ENCODE measurements around the gene MIB2. TPM values are rescaled to one million over a fixed set of nuclear protein-coding genes. Genes with fewer than 3 reads are reported as not detected.

Gene MIB2
- total RNA-seq, 3 donors from 2014 or later (not counting 1 experiment from before 2014, with no cell fraction given) = 44.9 to 54.1 (median 46.0) TPM

DNA sequence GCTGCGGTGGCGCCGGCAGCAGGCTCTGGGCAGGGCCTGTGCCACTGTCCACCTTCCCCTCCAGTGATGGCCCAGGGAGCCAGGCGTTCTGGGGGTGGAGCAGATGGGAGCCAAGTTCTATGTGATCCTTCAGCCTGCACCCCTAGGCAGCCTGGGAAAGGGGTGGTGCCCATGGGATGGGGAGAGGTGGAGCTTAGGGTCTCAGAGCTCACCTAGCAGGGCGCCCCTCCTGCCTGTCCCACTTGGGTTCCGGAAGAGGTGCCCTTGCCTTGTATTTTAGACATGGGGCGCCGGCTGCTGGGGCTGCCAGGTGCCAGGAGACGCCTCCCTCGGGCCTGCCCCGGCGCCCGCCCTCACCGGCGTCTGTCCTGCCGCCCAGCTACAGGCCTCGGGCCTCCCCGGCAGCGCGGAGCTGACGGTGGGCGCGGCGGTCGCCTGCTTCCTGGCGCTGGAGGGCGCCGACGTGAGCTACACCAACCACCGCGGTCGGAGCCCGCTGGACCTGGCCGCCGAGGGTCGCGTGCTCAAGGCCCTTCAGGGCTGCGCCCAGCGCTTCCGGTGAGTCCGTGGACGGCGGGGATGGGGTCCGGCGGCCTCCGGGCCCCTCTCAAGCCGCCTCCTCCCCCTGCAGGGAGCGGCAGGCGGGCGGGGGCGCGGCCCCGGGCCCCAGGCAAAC, 13.6 kb downstream of the MIB2 start:
- intact Hi-C loops (cut with micrococcal nuclease) = no loop called here
- Histone ChIP-seq H3K27me3 (ENCODE audit: control insufficient read depth, insufficient read depth, low read length) (no peaks in the 10 kb centered on the region), H3K27ac (ENCODE audit: low read length) (peak overlapping the region; percentile 49), H3K4me1 (ENCODE audit: control insufficient read depth, insufficient read depth, low read length) (peaks cover 56% of the 10 kb centered on the region), H3K4me3 (ENCODE audit: low read length) (peak overlapping the region; percentile 42), H3K9me3 (ENCODE audit: control insufficient read depth, insufficient read depth, low read length) (no peaks in the 10 kb centered on the region), H3K36me3 (ENCODE audit: control insufficient read depth, insufficient read depth, low read length) (no peaks in the 10 kb centered on the region)
- no peaks in the 10 kb centered on the region for H3K36me3 Mint-ChIP-seq
- H3K4me3 Mint-ChIP-seq = peak overlapping the region; percentile 72
- ATAC-seq (no peak), DNase-seq (peak; percentile 55 to 67)
- H3K27me3 Mint-ChIP-seq (ENCODE audit: low read depth in 2 of 2) = no peaks in the 10 kb centered on the region
- H3K4me1 Mint-ChIP-seq = peaks cover 5 to 30% of the 10 kb centered on the region in 2 donors
- H3K9me3 Mint-ChIP-seq = no peaks in the 10 kb centered on the region
- peak overlapping the region; percentile 48 to 96 for H3K27ac Mint-ChIP-seq
- 15% methylated on average over 53 of the region's 53 CpGs for WGBS (ENCODE audit: insufficient coverage)
- TF ChIP-seq, protein P1, sequence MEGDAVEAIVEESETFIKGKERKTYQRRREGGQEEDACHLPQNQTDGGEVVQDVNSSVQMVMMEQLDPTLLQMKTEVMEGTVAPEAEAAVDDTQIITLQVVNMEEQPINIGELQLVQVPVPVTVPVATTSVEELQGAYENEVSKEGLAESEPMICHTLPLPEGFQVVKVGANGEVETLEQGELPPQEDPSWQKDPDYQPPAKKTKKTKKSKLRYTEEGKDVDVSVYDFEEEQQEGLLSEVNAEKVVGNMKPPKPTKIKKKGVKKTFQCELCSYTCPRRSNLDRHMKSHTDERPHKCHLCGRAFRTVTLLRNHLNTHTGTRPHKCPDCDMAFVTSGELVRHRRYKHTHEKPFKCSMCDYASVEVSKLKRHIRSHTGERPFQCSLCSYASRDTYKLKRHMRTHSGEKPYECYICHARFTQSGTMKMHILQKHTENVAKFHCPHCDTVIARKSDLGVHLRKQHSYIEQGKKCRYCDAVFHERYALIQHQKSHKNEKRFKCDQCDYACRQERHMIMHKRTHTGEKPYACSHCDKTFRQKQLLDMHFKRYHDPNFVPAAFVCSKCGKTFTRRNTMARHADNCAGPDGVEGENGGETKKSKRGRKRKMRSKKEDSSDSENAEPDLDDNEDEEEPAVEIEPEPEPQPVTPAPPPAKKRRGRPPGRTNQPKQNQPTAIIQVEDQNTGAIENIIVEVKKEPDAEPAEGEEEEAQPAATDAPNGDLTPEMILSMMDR (IDR thresholded peaks at IDR 0.05) = no peak

DNA sequence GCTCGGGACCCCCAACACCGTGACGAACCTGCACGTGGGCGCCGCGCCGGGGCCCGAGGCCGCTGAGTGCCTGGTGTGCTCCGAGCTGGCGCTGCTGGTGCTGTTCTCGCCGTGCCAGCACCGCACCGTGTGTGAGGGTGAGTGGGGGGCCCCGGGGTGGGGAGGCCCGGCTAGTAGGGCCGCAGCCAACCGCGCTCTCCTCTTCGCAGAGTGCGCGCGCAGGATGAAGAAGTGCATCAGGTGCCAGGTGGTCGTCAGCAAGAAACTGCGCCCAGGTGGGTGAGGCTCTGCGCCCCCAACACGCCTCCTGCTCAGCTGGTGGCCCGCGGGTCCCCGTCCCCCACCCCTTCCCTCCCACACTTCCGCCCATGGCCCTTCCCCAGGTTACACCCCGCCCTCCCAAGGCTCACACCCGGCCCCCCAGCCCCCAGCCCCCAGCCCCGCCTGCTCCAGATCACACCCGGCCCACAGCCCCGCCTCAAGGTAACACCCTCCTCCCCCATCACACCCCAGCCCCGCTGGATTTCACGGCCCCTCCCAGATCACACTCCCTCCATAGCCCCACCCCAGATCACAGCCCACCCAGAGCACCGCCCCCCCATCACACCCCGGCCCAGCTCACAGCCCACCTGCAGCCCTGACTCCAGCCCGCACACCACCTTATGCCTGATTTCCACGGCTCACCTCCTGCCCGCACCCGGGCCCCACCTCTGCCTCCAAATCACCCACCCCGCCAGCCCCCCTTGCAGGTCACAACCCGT, 14.3 kb downstream of the MIB2 start:
- no peaks in the 10 kb centered on the region for H3K9me3 ChIP-seq (ENCODE audit: control insufficient read depth, insufficient read depth, low read length)
- ATAC-seq = peak; percentile 68 to 85 (median 70)
- H3K27me3 ChIP-seq (ENCODE audit: control insufficient read depth, insufficient read depth, low read length) = no peaks in the 10 kb centered on the region
- 12% methylated on average over 46 of the region's 48 CpGs for WGBS (ENCODE audit: insufficient coverage)
- H3K36me3 Mint-ChIP-seq = no peaks in the 10 kb centered on the region
- no peaks in the 10 kb centered on the region for H3K9me3 Mint-ChIP-seq
- peak overlapping the region; percentile 74 for H3K27ac ChIP-seq (ENCODE audit: low read length)
- intact Hi-C loops (cut with micrococcal nuclease) = no loop called here
- peak overlapping the region; percentile 93 to 96 for H3K27ac Mint-ChIP-seq
- no peaks in the 10 kb centered on the region for H3K27me3 Mint-ChIP-seq (ENCODE audit: low read depth in 2 of 2)
- TF ChIP-seq, protein P1 (IDR thresholded peaks at IDR 0.05) = no peak
- H3K4me3 Mint-ChIP-seq = peak overlapping the region; percentile 95
- H3K4me3 ChIP-seq (ENCODE audit: low read length) = peak overlapping the region; percentile 42
- H3K36me3 ChIP-seq (ENCODE audit: control insufficient read depth, insufficient read depth, low read length) = no peaks in the 10 kb centered on the region
- H3K4me1 Mint-ChIP-seq = peaks cover 5 to 28% of the 10 kb centered on the region in 2 donors
- DNase-seq = peak; percentile 85 to 90
- H3K4me1 ChIP-seq (ENCODE audit: control insufficient read depth, insufficient read depth, low read length) = peaks cover 50% of the 10 kb centered on the region

DNA sequence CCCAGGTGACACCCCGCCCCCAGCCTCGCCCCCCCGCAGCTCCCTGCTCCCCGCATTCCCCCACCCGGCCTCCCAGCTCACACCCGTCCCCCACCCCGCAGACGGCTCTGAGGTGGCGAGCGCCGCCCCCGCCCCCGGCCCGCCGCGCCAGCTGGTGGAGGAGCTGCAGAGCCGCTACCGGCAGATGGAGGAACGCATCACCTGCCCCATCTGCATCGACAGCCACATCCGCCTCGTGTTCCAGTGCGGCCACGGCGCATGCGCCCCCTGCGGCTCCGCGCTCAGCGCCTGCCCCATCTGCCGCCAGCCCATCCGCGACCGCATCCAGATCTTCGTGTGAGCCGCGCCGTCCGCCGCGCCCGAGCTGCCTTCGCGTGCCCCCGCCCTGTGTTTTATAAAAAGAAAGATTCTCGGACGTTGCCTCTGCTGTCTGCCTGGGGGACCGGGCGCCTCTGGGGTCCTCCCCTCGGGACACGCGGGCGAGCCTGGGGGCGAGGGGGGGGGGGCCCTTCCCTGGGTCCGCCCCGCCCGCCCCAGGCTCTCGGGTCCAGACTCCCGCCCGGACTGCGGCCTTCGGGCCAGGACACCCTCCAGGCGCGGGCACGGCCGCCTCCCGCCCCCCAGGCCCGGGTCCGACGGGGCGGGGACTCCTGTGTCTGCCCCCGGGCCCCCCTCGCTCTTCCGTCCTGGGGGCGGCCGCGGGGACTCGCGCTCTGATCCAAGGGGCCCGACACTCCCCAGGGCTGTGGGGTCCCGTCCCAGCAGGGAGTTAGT, 15.1 kb downstream of the MIB2 start:
- Mint-ChIP-seq H3K27ac (peak overlapping the region; percentile 93 to 96), H3K27me3 (ENCODE audit: low read depth in 2 of 2) (no peaks in the 10 kb centered on the region), H3K36me3 (no peaks in the 10 kb centered on the region), H3K9me3 (no peaks in the 10 kb centered on the region), H3K4me3 (peak overlapping the region; percentile 95), H3K4me1 (peaks cover 5 to 23% of the 10 kb centered on the region in 2 donors)
- TF ChIP-seq, protein P1 (IDR thresholded peaks at IDR 0.05) = no peak
- H3K27me3 ChIP-seq (ENCODE audit: control insufficient read depth, insufficient read depth, low read length) = no peaks in the 10 kb centered on the region
- ATAC-seq (peak; percentile 53 to 77 (median 66)), DNase-seq (peak; percentile 96 to 99)
- H3K9me3 ChIP-seq (ENCODE audit: control insufficient read depth, insufficient read depth, low read length) = no peaks in the 10 kb centered on the region
- peak overlapping the region; percentile 42 for H3K4me3 ChIP-seq (ENCODE audit: low read length)
- H3K4me1 ChIP-seq (ENCODE audit: control insufficient read depth, insufficient read depth, low read length) = peaks cover 43% of the 10 kb centered on the region
- 2% methylated on average over 76 of the region's 81 CpGs for WGBS (ENCODE audit: insufficient coverage)
- H3K27ac ChIP-seq (ENCODE audit: low read length) = peak overlapping the region; percentile 90
- H3K36me3 ChIP-seq (ENCODE audit: control insufficient read depth, insufficient read depth, low read length) = no peaks in the 10 kb centered on the region
- intact Hi-C loops (cut with micrococcal nuclease) = no loop called here

Measured in natural killer cell (primary cell).